ENCODE measurements around the gene ZNF718. TPM values are rescaled to one million over a fixed set of nuclear protein-coding genes. Genes with fewer than 3 reads are reported as not detected.
"Not testable (repeated sequence)": the region's sequence is repeated elsewhere in the genome, so short reads cannot be mapped to it uniquely, and the experiment has no call there.

The ZNF718 gene
- total RNA-seq, 5 donors from 2014 or later (not counting 1 experiment from before 2014, with no cell fraction given), result 6.6 to 10.3 (median 8.6) TPM

- Histone ChIP-seq H3K4me1 (ENCODE audit: control insufficient read depth in 1 of 2, extremely low read depth in 1 of 2, insufficient read depth in 2 of 2, low read length in 2 of 2) (no peaks in the 10 kb centered on the region), H3K9me3 (peaks cover 19% of the 10 kb centered on the region), H3K36me3 (ENCODE audit: control insufficient read depth in 2 of 2, extremely low read depth in 1 of 2, insufficient read depth in 1 of 2, low read length in 1 of 2) (no peaks in the 10 kb centered on the region), H3K4me3 (ENCODE audit: control insufficient read depth in 1 of 2, extremely low read depth in 1 of 2, low read length in 1 of 2) (no peak overlapping the region), H3K27ac (ENCODE audit: low read length) (no peak overlapping the region), H3K27me3 (replicated peaks in 1 of 2; ENCODE audit: control insufficient read depth in 2 of 2, extremely low read depth in 1 of 2, insufficient read depth in 2 of 2, low read length in 1 of 2) (no peaks in the 10 kb centered on the region)
- POLR2A ChIA-PET, result no interaction called here
- Mint-ChIP-seq H3K4me1 (no peaks in the 10 kb centered on the region), H3K36me3 (peaks cover 55% of the 10 kb centered on the region), H3K27ac (no peak overlapping the region), H3K27me3 (no peaks in the 10 kb centered on the region), H3K4me3 (no peak overlapping the region), H3K9me3 (peaks cover 25 to 64% (median 61%) of the 10 kb centered on the region in 3 donors)
- DNase-seq (no peak), ATAC-seq (replicated peaks in 1 of 4) (no peak)
- CTCF ChIA-PET, result no interaction called here
- no CpG with 5 or more reads among the region's 7 CpGs for WGBS (ENCODE audit: insufficient coverage)
These were observed 49.5 kb downstream of the ZNF718 start for GRCh38 chr4:173666-174314.

GRCh38 chr4:175986-176385 is 51.7 kb downstream of the ZNF718 start:
- no peak overlapping the region for H3K4me3 ChIP-seq (ENCODE audit: control insufficient read depth in 1 of 2, extremely low read depth in 1 of 2, low read length in 1 of 2)
- peaks cover 31% of the 10 kb centered on the region for H3K9me3 ChIP-seq
- H3K36me3 ChIP-seq (ENCODE audit: control insufficient read depth in 2 of 2, extremely low read depth in 1 of 2, insufficient read depth in 1 of 2, low read length in 1 of 2), result no peaks in the 10 kb centered on the region
- Mint-ChIP-seq H3K36me3 (peaks cover 55% of the 10 kb centered on the region), H3K4me3 (no peak overlapping the region), H3K27me3 (no peaks in the 10 kb centered on the region), H3K9me3 (peaks cover 23 to 65% (median 60%) of the 10 kb centered on the region in 3 donors), H3K27ac (no peak overlapping the region), H3K4me1 (no peaks in the 10 kb centered on the region)
- DNase-seq, result no peak
- H3K4me1 ChIP-seq (ENCODE audit: control insufficient read depth in 1 of 2, extremely low read depth in 1 of 2, insufficient read depth in 2 of 2, low read length in 2 of 2), result no peaks in the 10 kb centered on the region
- no peak overlapping the region for H3K27ac ChIP-seq (ENCODE audit: low read length)
- ATAC-seq (replicated peaks in 1 of 4), result no peak
- ChIA-PET CTCF (no interaction called here), POLR2A (no interaction called here)
- H3K27me3 ChIP-seq (replicated peaks in 1 of 2; ENCODE audit: control insufficient read depth in 2 of 2, extremely low read depth in 1 of 2, insufficient read depth in 2 of 2, low read length in 1 of 2), result no peaks in the 10 kb centered on the region

GRCh38 chr4:176995-177394 is 52.7 kb downstream of the ZNF718 start:
- Mint-ChIP-seq H3K27ac (no peak overlapping the region), H3K9me3 (peaks cover 27 to 67% (median 61%) of the 10 kb centered on the region in 3 donors)
- ATAC-seq (replicated peaks in 1 of 4), result no peak

GRCh38 chr4:182225-182624 is 57.9 kb downstream of the ZNF718 start:
- H3K9me3 Mint-ChIP-seq, result peaks cover 32 to 71% (median 68%) of the 10 kb centered on the region in 3 donors
- WGBS (ENCODE audit: insufficient coverage), result no CpG with 5 or more reads among the region's 3 CpGs
- CTCF ChIA-PET; H3K27me3 Mint-ChIP-seq; ATAC-seq (replicated peaks in 1 of 4); H3K27ac Mint-ChIP-seq; H3K4me1 ChIP-seq (ENCODE audit: control insufficient read depth in 1 of 2, extremely low read depth in 1 of 2, insufficient read depth in 2 of 2, low read length in 2 of 2); H3K27me3 ChIP-seq (replicated peaks in 1 of 2; ENCODE audit: control insufficient read depth in 2 of 2, extremely low read depth in 1 of 2, insufficient read depth in 2 of 2, low read length in 1 of 2); POLR2A ChIA-PET; H3K27ac ChIP-seq (ENCODE audit: low read length); H3K36me3 ChIP-seq (ENCODE audit: control insufficient read depth in 2 of 2, extremely low read depth in 1 of 2, insufficient read depth in 1 of 2, low read length in 1 of 2); H3K4me3 Mint-ChIP-seq; H3K4me3 ChIP-seq (ENCODE audit: control insufficient read depth in 1 of 2, extremely low read depth in 1 of 2, low read length in 1 of 2); DNase-seq; H3K4me1 Mint-ChIP-seq: not testable (repeated sequence)
- H3K9me3 ChIP-seq, result peaks cover 26% of the 10 kb centered on the region
- H3K36me3 Mint-ChIP-seq, result peaks cover 63% of the 10 kb centered on the region

More at GRCh38 chr4:176995-177394, 52.7 kb downstream of the ZNF718 start:
- Mint-ChIP-seq H3K36me3 (peaks cover 56% of the 10 kb centered on the region), H3K4me3 (no peak overlapping the region), H3K4me1 (no peaks in the 10 kb centered on the region), H3K27me3 (no peaks in the 10 kb centered on the region)
- Histone ChIP-seq H3K36me3 (ENCODE audit: control insufficient read depth in 2 of 2, extremely low read depth in 1 of 2, insufficient read depth in 1 of 2, low read length in 1 of 2) (no peaks in the 10 kb centered on the region), H3K27me3 (replicated peaks in 1 of 2; ENCODE audit: control insufficient read depth in 2 of 2, extremely low read depth in 1 of 2, insufficient read depth in 2 of 2, low read length in 1 of 2) (no peaks in the 10 kb centered on the region), H3K4me3 (ENCODE audit: control insufficient read depth in 1 of 2, extremely low read depth in 1 of 2, low read length in 1 of 2) (peak overlapping the region in 1 of 2 donors; percentile 33), H3K4me1 (ENCODE audit: control insufficient read depth in 1 of 2, extremely low read depth in 1 of 2, insufficient read depth in 2 of 2, low read length in 2 of 2) (no peaks in the 10 kb centered on the region), H3K9me3 (peaks cover 28% of the 10 kb centered on the region), H3K27ac (ENCODE audit: low read length) (no peak overlapping the region)
- ChIA-PET POLR2A (no interaction called here), CTCF (no interaction called here)
- no peak for DNase-seq
- WGBS (ENCODE audit: insufficient coverage), result no CpG with 5 or more reads among the region's 1 CpG

GRCh38 chr4:188091-188490 is 63.8 kb downstream of the ZNF718 start:
- Histone ChIP-seq H3K4me3 (ENCODE audit: control insufficient read depth in 1 of 2, extremely low read depth in 1 of 2, low read length in 1 of 2) (peak overlapping the region in 1 of 2 donors; percentile 19), H3K27me3 (replicated peaks in 1 of 2; ENCODE audit: control insufficient read depth in 2 of 2, extremely low read depth in 1 of 2, insufficient read depth in 2 of 2, low read length in 1 of 2) (no peaks in the 10 kb centered on the region), H3K27ac (ENCODE audit: low read length) (no peak overlapping the region), H3K4me1 (ENCODE audit: control insufficient read depth in 1 of 2, extremely low read depth in 1 of 2, insufficient read depth in 2 of 2, low read length in 2 of 2) (no peaks in the 10 kb centered on the region), H3K9me3 (peaks cover 8% of the 10 kb centered on the region), H3K36me3 (ENCODE audit: control insufficient read depth in 2 of 2, extremely low read depth in 1 of 2, insufficient read depth in 1 of 2, low read length in 1 of 2) (peaks cover 0 to 2% of the 10 kb centered on the region in 2 donors)
- no peaks in the 10 kb centered on the region for H3K4me1 Mint-ChIP-seq
- ATAC-seq (replicated peaks in 1 of 4), result no peak
- H3K9me3 Mint-ChIP-seq, result peaks cover 22 to 52% (median 50%) of the 10 kb centered on the region in 3 donors
- peaks cover 43% of the 10 kb centered on the region for H3K36me3 Mint-ChIP-seq
- H3K4me3 Mint-ChIP-seq, result no peak overlapping the region
- POLR2A ChIA-PET, result no interaction called here
- DNase-seq, result no peak
- WGBS (ENCODE audit: insufficient coverage), result 71% methylated on average over 2 of the region's 3 CpGs
- no peak overlapping the region for H3K27ac Mint-ChIP-seq
- no peaks in the 10 kb centered on the region for H3K27me3 Mint-ChIP-seq
- CTCF ChIA-PET, result no interaction called here

GRCh38 chr4:195159-195558 is 70.9 kb downstream of the ZNF718 start:
- H3K27ac ChIP-seq (ENCODE audit: low read length); H3K36me3 ChIP-seq (ENCODE audit: control insufficient read depth in 2 of 2, extremely low read depth in 1 of 2, insufficient read depth in 1 of 2, low read length in 1 of 2); ATAC-seq (replicated peaks in 1 of 4); H3K9me3 ChIP-seq; H3K4me1 Mint-ChIP-seq; H3K4me3 ChIP-seq (ENCODE audit: control insufficient read depth in 1 of 2, extremely low read depth in 1 of 2, low read length in 1 of 2); H3K4me3 Mint-ChIP-seq; DNase-seq; CTCF ChIA-PET; H3K4me1 ChIP-seq (ENCODE audit: control insufficient read depth in 1 of 2, extremely low read depth in 1 of 2, insufficient read depth in 2 of 2, low read length in 2 of 2); H3K27ac Mint-ChIP-seq; H3K27me3 Mint-ChIP-seq; POLR2A ChIA-PET; H3K27me3 ChIP-seq (replicated peaks in 1 of 2; ENCODE audit: control insufficient read depth in 2 of 2, extremely low read depth in 1 of 2, insufficient read depth in 2 of 2, low read length in 1 of 2): not testable (repeated sequence)
- H3K9me3 Mint-ChIP-seq, result peaks cover 33 to 64% (median 63%) of the 10 kb centered on the region in 3 donors
- no CpG with 5 or more reads among the region's 3 CpGs for WGBS (ENCODE audit: insufficient coverage)
- peaks cover 37% of the 10 kb centered on the region for H3K36me3 Mint-ChIP-seq

- Mint-ChIP-seq H3K27ac (no peak overlapping the region), H3K4me3 (no peak overlapping the region), H3K36me3 (peaks cover 51% of the 10 kb centered on the region), H3K4me1 (no peaks in the 10 kb centered on the region), H3K9me3 (peaks cover 34 to 55% (median 52%) of the 10 kb centered on the region in 3 donors), H3K27me3 (no peaks in the 10 kb centered on the region)
- ChIA-PET POLR2A (no interaction called here), CTCF (no interaction called here)
- DNase-seq, result no peak
- peaks cover 2 to 11% of the 10 kb centered on the region in 2 donors for H3K36me3 ChIP-seq (ENCODE audit: control insufficient read depth in 2 of 2, extremely low read depth in 1 of 2, insufficient read depth in 1 of 2, low read length in 1 of 2)
- no peaks in the 10 kb centered on the region for H3K27me3 ChIP-seq (replicated peaks in 1 of 2; ENCODE audit: control insufficient read depth in 2 of 2, extremely low read depth in 1 of 2, insufficient read depth in 2 of 2, low read length in 1 of 2)
- H3K9me3 ChIP-seq, result peaks cover 4% of the 10 kb centered on the region
- H3K27ac ChIP-seq (ENCODE audit: low read length), result no peak overlapping the region
- WGBS (ENCODE audit: insufficient coverage), result no CpG with 5 or more reads among the region's 3 CpGs
- no peak overlapping the region for H3K4me3 ChIP-seq (ENCODE audit: control insufficient read depth in 1 of 2, extremely low read depth in 1 of 2, low read length in 1 of 2)
- no peak for ATAC-seq (replicated peaks in 1 of 4)
- H3K4me1 ChIP-seq (ENCODE audit: control insufficient read depth in 1 of 2, extremely low read depth in 1 of 2, insufficient read depth in 2 of 2, low read length in 2 of 2), result no peaks in the 10 kb centered on the region
These were observed 76.6 kb downstream of the ZNF718 start for GRCh38 chr4:200936-201335.

All from T-cell (primary cell).